Fibroblast of pulmonary artery (primary cell): ENCODE data around the gene KCNJ3.

Source experiments
- DNase-seq: peaks from one replicate; pipeline ENCODE4 v3.0.0-alpha.2; 2010; ENCODE audit warnings: low read depth
- H3K4me3 ChIP-seq: replicated peaks from 2 replicates; pipeline ENCODE4 v1.5.1; 2011; ENCODE audit warnings: low read depth, mild to moderate bottlenecking, control low read depth, low read length, moderate library complexity
- TF ChIP-seq, protein P1 (sequence below): IDR thresholded peaks from 2 replicates; pipeline ENCODE4 v1.5.1; 2011; ENCODE audit warnings: mild to moderate bottlenecking, control low read depth, low read length, inconsistent platforms; ENCODE audit errors: missing control alignments

KCNJ3 gene

DNA sequence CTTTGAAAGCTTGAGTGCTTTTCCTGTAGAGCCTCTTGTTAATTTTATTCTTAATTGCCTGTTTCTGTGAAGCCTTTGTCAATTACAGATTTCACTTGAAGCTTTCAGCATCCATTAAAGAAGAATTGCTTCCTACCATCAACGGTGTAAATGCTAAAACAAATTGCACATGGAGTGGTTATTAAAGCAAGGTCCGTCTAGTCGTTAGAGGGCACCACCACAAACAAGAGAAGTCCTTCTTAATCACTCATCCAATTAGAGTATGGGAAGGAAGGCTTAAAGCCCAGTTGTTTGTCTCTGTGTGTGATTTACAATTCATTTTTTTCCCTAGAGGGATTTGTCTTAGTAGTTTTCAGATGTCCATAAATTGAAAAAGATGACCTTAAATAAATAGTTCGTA, 1.6 kb downstream of the KCNJ3 start:
- no peak for DNase-seq
- H3K4me3 ChIP-seq: no peak overlapping the region
- TF ChIP-seq, protein P1, sequence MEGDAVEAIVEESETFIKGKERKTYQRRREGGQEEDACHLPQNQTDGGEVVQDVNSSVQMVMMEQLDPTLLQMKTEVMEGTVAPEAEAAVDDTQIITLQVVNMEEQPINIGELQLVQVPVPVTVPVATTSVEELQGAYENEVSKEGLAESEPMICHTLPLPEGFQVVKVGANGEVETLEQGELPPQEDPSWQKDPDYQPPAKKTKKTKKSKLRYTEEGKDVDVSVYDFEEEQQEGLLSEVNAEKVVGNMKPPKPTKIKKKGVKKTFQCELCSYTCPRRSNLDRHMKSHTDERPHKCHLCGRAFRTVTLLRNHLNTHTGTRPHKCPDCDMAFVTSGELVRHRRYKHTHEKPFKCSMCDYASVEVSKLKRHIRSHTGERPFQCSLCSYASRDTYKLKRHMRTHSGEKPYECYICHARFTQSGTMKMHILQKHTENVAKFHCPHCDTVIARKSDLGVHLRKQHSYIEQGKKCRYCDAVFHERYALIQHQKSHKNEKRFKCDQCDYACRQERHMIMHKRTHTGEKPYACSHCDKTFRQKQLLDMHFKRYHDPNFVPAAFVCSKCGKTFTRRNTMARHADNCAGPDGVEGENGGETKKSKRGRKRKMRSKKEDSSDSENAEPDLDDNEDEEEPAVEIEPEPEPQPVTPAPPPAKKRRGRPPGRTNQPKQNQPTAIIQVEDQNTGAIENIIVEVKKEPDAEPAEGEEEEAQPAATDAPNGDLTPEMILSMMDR: no peak

DNA sequence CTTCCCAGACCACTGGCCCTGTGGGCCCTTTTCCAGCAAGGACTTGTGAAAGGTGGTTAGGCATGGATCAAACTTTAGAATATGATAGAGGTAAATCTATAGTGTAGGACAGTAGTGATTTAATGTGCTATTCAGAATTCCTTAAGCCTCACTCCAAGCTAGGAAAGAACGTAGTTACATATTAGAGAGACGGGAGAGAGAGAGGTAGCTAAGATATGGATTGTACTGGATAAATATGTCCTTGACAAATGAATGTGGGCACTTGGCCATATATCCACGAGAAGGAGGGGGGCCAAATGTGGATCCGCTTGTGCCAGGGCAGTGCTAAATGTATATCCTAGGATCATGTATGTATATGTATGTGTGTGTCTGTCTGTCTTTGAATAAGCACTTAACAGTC, 6.5 kb downstream of the KCNJ3 start:
- no peak for DNase-seq
- TF ChIP-seq, protein P1: no peak
- H3K4me3 ChIP-seq: no peak overlapping the region

DNA sequence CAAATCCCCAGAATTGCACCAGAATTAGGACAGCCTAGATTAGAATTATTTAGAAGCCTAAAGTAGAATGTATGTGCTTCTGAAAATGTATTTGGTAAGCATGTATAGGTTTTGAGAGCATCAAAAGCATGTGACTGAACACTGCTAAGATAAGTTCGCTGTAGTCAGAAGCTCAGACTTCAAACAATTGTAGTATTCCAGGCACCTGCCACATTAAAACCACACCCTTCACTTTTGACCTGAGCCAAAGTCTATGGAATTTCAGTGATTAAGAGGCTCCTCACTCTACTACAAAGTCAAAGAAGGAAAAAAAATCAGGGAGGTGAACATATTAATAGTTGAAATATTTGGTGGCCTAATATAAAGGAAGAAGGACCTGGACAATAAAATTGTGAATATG, 8.2 kb downstream of the KCNJ3 start:
- DNase-seq: no peak
- TF ChIP-seq, protein P1: no peak
- H3K4me3 ChIP-seq: no peak overlapping the region

DNA sequence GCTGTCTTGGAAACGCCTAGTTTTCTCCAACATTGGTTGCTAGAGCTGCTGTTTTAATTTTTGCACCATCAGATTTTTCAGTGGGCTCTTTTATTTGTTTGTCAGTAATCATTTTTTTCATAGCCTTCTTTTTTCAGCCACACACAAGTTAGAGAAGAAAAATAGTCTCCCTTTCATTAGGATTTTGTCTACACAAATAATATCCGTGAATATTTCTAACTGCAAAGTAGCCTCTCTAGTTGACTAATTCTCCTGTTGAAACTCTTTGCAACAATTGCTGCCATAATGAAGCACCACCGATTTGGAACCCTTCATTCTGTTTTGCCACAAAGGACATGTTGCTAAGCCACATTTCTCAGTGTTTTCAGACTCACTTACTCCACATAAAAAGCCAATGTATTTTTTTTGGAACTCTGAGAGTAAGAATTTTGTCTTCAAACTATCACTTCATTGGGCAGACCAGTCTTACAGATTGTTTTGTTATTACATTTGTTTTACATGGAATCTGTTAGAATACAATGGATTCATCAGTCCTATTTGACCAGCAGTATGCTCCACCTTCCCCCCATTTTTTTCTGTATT, 9.6 kb downstream of the KCNJ3 start:
- TF ChIP-seq, protein P1: no peak
- no peak overlapping the region for H3K4me3 ChIP-seq
- no peak for DNase-seq

DNA sequence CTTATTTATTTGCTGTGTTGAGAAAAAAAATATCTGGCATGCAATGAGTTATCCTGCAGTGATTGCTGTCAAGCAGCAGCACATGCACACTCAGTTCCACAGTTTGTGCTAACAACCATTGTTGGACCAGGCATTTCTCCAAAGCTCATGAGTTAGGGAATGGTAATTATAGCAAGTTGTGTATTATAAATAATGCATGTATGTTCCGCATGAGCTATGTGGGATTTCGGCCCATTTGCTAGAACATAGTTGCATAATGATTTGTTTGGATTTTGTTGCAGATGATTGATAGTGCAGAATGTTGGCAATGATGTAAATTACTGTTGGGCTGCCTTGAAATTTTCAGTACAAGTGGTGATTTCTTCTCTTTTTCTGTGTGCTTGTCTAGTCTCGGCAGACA, 10.7 kb downstream of the KCNJ3 start:
- TF ChIP-seq, protein P1: no peak
- DNase-seq: no peak
- H3K4me3 ChIP-seq: no peak overlapping the region

DNA sequence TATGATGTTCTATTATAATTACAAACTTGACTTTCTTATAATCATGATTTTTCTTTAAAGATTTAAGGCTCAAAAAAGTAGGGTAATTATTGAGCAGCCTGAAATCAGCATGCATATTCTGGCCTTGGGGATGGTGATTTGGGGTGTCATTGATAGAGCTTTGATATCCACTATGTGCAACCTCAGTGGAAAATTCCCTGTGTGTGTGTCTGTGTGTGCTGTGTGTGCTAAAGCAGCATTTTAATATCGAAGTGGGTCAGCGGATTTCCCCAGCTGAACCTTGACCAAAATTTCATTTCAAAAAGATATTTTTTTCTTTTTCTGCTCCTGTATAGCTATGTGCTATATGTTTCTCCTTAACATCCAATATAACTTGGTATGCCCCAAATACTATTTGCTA, 11.6 kb downstream of the KCNJ3 start:
- TF ChIP-seq, protein P1: no peak
- H3K4me3 ChIP-seq: no peak overlapping the region
- DNase-seq: no peak

DNA sequence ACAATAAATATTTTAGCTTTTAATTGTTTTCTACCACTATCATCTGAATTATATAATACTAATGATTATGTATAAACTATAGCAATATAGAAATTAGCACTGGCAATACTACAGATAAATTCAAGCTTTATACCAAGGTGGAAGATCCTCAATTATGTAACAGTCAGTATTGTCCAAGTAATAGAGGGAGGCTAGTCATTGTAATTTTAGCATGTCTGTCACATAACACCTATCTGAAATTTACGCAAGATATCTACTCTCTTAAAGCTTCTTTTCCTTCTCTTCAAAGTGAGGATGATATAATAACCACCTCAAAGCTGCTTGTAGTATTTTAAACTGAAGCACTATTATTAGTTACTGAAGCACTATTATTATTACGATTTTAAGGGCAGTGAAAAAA, 12.2 kb downstream of the KCNJ3 start:
- H3K4me3 ChIP-seq: no peak overlapping the region
- TF ChIP-seq, protein P1: no peak
- DNase-seq: no peak
